ENCODE data around the gene C2CD2.

GRCh38 chr21:41901782-41902181 lies 52.0 kb downstream of the C2CD2 start:
- TF ChIP-seq CTCF (IDR thresholded peaks at IDR 0.05 in 4 of 5, conservative IDR thresholded peaks at IDR 0.05 in 1 of 5): no peak
- no peak for TF ChIP-seq POLR2A (IDR thresholded peaks at IDR 0.05)

Measured in gastrocnemius medialis (tissue), 4 donors.